ENCODE data around the gene RPS19. TPM values are rescaled to one million over a fixed set of nuclear protein-coding genes. Genes with fewer than 3 reads are reported as not detected.

RPS19 gene
- total RNA-seq, 1 experiment from 2014 or later = 1,349 TPM

- Histone ChIP-seq H3K4me1 (ENCODE audit: control insufficient read depth, insufficient read depth, low read length) (no peaks in the 10 kb centered on the region), H3K27ac (ENCODE audit: low read length) (no peak overlapping the region), H3K27me3 (ENCODE audit: control insufficient read depth, insufficient read depth, low read length) (no peaks in the 10 kb centered on the region; the same call in 1 of the 2 replicates), H3K9me3 (ENCODE audit: control insufficient read depth, insufficient read depth, low read depth, low read length) (no peaks in the 10 kb centered on the region), H3K36me3 (ENCODE audit: control insufficient read depth, insufficient read depth, low read length) (no peaks in the 10 kb centered on the region), H3K4me3 (ENCODE audit: low read depth in 2 of 2, low read length in 2 of 2) (peak overlapping the region in 1 of 2 experiments; percentile 23; a peak in 1 of 4 replicates)
- ChIA-PET POLR2A (no interaction called here), CTCF (no interaction called here)
- no peak for TF ChIP-seq POLR2AphosphoS5 (IDR thresholded peaks at IDR 0.05; ENCODE audit: low read depth, low read length)
- in situ Hi-C loops (cut with HindIII; ENCODE audit: low pct_unique_long_range_greater_than_20kb, low sequenced_read_pairs) (no loop called here), intact Hi-C loops (cut with micrococcal nuclease; ENCODE audit: unreplicated experiment) (no loop called here)
- no peak for DNase-seq (ENCODE audit: low read depth, low spot score)
- no peak for ATAC-seq
- BruUV-seq (replicated peaks) = no TSS peak
These were observed 55.1 kb downstream of the RPS19 start for GRCh38 chr19:41915021-41915775.

GRCh38 chr19:41915776-41916414, 55.8 kb downstream of the RPS19 start:
- Histone ChIP-seq H3K27ac (ENCODE audit: low read length) (no peak overlapping the region), H3K4me1 (ENCODE audit: control insufficient read depth, insufficient read depth, low read length) (no peaks in the 10 kb centered on the region), H3K9me3 (ENCODE audit: control insufficient read depth, insufficient read depth, low read depth, low read length) (no peaks in the 10 kb centered on the region), H3K36me3 (ENCODE audit: control insufficient read depth, insufficient read depth, low read length) (no peaks in the 10 kb centered on the region), H3K27me3 (ENCODE audit: control insufficient read depth, insufficient read depth, low read length) (no peaks in the 10 kb centered on the region; the same call in 1 of the 2 replicates), H3K4me3 (ENCODE audit: low read depth in 2 of 2, low read length in 2 of 2) (no peak overlapping the region)
- ChIA-PET POLR2A (no interaction called here), CTCF (no interaction called here)
- ATAC-seq (no peak), DNase-seq (ENCODE audit: low read depth, low spot score) (no peak)
- intact Hi-C loops (cut with micrococcal nuclease; ENCODE audit: unreplicated experiment) (no loop called here), in situ Hi-C loops (cut with HindIII; ENCODE audit: low pct_unique_long_range_greater_than_20kb, low sequenced_read_pairs) (no loop called here)
- TF ChIP-seq CTCF (IDR thresholded peaks at IDR 0.05) (no peak), TCF7L2 (IDR thresholded peaks at IDR 0.05; ENCODE audit: low read depth, low read length) (no peak), REST (IDR thresholded peaks at IDR 0.05; ENCODE audit: insufficient read depth in 1 of 2, low read depth in 2 of 2, low read length in 1 of 2) (no peak), POLR2AphosphoS5 (IDR thresholded peaks at IDR 0.05; ENCODE audit: low read depth, low read length) (no peak), SIN3A (IDR thresholded peaks at IDR 0.05; ENCODE audit: borderline replicate concordance, insufficient read depth, low read depth, low read length) (no peak)
- no TSS peak for BruUV-seq (replicated peaks)

- no peak overlapping the region for H3K4me3 ChIP-seq (ENCODE audit: low read depth in 2 of 2, low read length in 2 of 2)
- CTCF ChIA-PET = no interaction called here
- intact Hi-C loops (cut with micrococcal nuclease; ENCODE audit: unreplicated experiment) (no loop called here), in situ Hi-C loops (cut with HindIII; ENCODE audit: low pct_unique_long_range_greater_than_20kb, low sequenced_read_pairs) (no loop called here)
- no peaks in the 10 kb centered on the region for H3K27me3 ChIP-seq (ENCODE audit: control insufficient read depth, insufficient read depth, low read length)
- ATAC-seq = no peak
- TF ChIP-seq POLR2AphosphoS5 (IDR thresholded peaks at IDR 0.05; ENCODE audit: low read depth, low read length) = no peak
- no peak for TF ChIP-seq SIN3A (IDR thresholded peaks at IDR 0.05; ENCODE audit: borderline replicate concordance, insufficient read depth, low read depth, low read length)
- no peak for TF ChIP-seq REST (IDR thresholded peaks at IDR 0.05; ENCODE audit: insufficient read depth in 1 of 2, low read depth in 2 of 2, low read length in 1 of 2)
- no peak for TF ChIP-seq TCF7L2 (IDR thresholded peaks at IDR 0.05; ENCODE audit: low read depth, low read length)
- TF ChIP-seq CTCF (IDR thresholded peaks at IDR 0.05) = no peak
- no peak overlapping the region for H3K27ac ChIP-seq (ENCODE audit: low read length)
- no peaks in the 10 kb centered on the region for H3K36me3 ChIP-seq (ENCODE audit: control insufficient read depth, insufficient read depth, low read length)
- DNase-seq (ENCODE audit: low read depth, low spot score) = no peak
- POLR2A ChIA-PET = no interaction called here
- H3K9me3 ChIP-seq (ENCODE audit: control insufficient read depth, insufficient read depth, low read depth, low read length) = no peaks in the 10 kb centered on the region
- no TSS peak for BruUV-seq (replicated peaks)
- H3K4me1 ChIP-seq (ENCODE audit: control insufficient read depth, insufficient read depth, low read length) = no peaks in the 10 kb centered on the region
These were observed 57.6 kb downstream of the RPS19 start for GRCh38 chr19:41917676-41918075.
